AG09309 (cell line): ENCODE results near the gene MED16.
A peak's percentile ranks its signal among the peaks of the same experiment; 100 is the strongest.

Experiments
- DNase-seq: peaks from one replicate; pipeline ENCODE4 v3.0.0-alpha.2; 2010; ENCODE audit warnings: low read depth
- H3K4me3 ChIP-seq: 2 replicates; pipeline ENCODE4 v1.5.1; 2011; ENCODE audit warnings: mild to moderate bottlenecking, low read depth, low read length, moderate library complexity; ENCODE audit not compliant: control insufficient read depth
- TF ChIP-seq, protein P1 (sequence below): IDR thresholded peaks from 2 replicates; pipeline ENCODE4 v1.5.1; 2011; ENCODE audit warnings: mild to moderate bottlenecking, low read depth, low read length, inconsistent platforms; ENCODE audit not compliant: insufficient read depth, control insufficient read depth; ENCODE audit errors: missing control alignments

The MED16 gene

GRCh38 chr19:870314-870713 is 22.7 kb downstream of the MED16 start:
- no peak overlapping the region for H3K4me3 ChIP-seq
- no peak for DNase-seq
- TF ChIP-seq, protein P1, sequence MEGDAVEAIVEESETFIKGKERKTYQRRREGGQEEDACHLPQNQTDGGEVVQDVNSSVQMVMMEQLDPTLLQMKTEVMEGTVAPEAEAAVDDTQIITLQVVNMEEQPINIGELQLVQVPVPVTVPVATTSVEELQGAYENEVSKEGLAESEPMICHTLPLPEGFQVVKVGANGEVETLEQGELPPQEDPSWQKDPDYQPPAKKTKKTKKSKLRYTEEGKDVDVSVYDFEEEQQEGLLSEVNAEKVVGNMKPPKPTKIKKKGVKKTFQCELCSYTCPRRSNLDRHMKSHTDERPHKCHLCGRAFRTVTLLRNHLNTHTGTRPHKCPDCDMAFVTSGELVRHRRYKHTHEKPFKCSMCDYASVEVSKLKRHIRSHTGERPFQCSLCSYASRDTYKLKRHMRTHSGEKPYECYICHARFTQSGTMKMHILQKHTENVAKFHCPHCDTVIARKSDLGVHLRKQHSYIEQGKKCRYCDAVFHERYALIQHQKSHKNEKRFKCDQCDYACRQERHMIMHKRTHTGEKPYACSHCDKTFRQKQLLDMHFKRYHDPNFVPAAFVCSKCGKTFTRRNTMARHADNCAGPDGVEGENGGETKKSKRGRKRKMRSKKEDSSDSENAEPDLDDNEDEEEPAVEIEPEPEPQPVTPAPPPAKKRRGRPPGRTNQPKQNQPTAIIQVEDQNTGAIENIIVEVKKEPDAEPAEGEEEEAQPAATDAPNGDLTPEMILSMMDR: no peak

- DNase-seq: peak; percentile 79
- TF ChIP-seq, protein P1: no peak
- H3K4me3 ChIP-seq: no peak overlapping the region
These were observed 23.5 kb downstream of the MED16 start for GRCh38 chr19:869245-870177.

- TF ChIP-seq, protein P1: no peak
- no peak for DNase-seq
- H3K4me3 ChIP-seq: no peak overlapping the region
These were observed 24.3 kb downstream of the MED16 start for GRCh38 chr19:868458-869244.

- H3K4me3 ChIP-seq: no peak overlapping the region
- TF ChIP-seq, protein P1: no peak
- DNase-seq: no peak
These were observed 25.0 kb downstream of the MED16 start for GRCh38 chr19:867855-868457.

GRCh38 chr19:867301-867793 is 25.6 kb downstream of the MED16 start:
- DNase-seq: no peak
- TF ChIP-seq, protein P1: no peak
- H3K4me3 ChIP-seq: no peak overlapping the region

GRCh38 chr19:866769-867300 is 26.2 kb downstream of the MED16 start:
- DNase-seq: no peak
- TF ChIP-seq, protein P1: no peak
- H3K4me3 ChIP-seq: no peak overlapping the region
